SKM-1 (cell line): ENCODE data around the gene ZXDC.

Experiments
- DNase-seq: peaks from one replicate; lab custom pipeline; 2025; ENCODE audit not compliant: unreplicated experiment; lab: John Stamatoyannopoulos, UW

The ZXDC gene

GRCh38 chr3:126490619-126491018 lies 14.9 kb upstream of the ZXDC start:
- DNase-seq: no peak

DNA sequence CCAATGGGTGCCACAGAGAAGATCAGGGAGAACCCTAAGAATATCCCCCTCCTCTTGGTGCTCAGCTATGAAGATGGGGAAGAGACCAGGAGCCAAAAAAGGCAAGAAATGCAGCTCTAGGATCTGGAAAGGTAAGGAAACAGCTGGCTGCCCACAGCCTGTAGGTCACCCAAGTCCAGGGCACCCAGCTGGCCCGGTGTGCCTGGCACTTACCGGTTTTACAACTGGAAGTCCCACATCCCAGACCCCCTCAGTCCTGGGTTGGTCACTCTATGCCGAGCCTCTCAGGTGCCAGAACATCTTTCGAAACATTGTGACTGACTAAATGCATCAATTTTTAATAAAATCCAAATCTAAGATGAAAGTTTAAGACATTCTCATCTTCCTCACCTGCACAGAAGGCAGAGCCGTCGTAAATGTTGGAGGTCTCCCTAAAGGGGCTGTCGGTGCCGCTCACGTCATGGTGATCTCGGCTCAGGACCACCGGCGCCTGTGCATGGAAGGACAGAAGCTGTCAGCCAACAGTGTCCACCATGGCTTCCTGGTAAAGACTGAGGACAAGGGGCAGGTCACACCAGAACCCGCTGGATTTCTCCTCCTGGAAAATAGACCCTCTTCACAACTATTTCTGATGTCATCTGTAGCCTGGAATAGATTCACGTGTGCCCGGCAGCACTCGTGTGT lies 13.3 kb upstream of the ZXDC start:
- DNase-seq: no peak

DNA sequence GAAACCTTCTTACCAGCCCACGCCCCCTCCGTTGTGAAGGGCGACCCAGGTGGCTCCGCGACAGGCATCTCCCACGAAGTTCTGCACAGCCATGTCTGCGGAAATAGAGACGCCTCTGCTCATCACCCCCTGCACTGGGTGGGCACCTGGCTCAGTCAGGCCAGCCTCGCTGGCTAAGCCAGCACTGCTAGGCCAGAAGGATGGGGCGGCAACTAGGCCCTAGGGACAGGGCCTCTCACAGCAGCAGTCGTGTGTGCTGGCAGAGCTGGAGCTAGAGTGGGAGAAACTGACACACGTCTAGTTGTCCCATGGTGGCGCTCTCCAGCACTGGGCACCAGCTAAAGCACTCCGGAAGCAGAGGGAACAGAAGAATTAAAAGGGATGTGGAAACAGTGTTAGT lies 12.5 kb upstream of the ZXDC start:
- no peak for DNase-seq

- DNase-seq: peak; percentile 20
Observed at GRCh38 chr3:126487151-126487771, 11.6 kb upstream of the ZXDC start.

GRCh38 chr3:126486360-126486847 lies 10.7 kb upstream of the ZXDC start:
- no peak for DNase-seq

GRCh38 chr3:126485956-126486355 lies 10.3 kb upstream of the ZXDC start:
- DNase-seq: no peak

DNA sequence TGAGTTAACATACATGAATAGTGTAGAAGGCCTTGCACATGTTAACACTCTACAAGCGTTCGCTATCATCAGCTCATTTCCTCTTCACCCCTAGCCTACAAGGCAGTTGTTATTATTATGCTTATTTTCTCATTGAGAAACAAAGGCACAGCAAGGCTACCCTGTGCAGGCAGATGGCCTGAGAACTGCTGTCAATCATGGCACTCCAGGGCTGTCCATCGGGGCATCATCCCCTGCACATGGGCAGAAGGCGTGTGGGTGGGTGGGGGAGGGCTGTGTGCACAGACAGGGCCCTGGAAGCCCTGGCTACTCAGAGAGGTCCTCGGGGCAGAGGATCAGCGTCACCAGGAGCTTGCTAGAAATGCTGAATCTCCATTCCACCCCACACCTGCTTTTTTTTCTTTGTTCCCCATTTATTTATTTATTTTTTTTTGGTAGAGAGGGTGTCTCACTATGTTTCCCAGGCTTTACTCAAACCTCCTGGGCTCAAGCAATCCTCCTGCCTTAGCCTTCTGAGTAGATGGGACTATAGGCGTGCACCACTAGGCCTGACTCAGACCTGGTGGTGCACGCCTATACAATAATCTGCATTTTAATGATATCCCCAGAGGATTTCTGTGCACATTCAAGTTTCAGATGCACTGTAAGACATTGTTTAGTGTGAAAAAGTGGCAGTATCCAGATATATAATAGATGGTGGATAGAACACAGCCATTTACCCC lies 9.6 kb upstream of the ZXDC start:
- DNase-seq: no peak

GRCh38 chr3:126484662-126485061 lies 9.0 kb upstream of the ZXDC start:
- no peak for DNase-seq

DNA sequence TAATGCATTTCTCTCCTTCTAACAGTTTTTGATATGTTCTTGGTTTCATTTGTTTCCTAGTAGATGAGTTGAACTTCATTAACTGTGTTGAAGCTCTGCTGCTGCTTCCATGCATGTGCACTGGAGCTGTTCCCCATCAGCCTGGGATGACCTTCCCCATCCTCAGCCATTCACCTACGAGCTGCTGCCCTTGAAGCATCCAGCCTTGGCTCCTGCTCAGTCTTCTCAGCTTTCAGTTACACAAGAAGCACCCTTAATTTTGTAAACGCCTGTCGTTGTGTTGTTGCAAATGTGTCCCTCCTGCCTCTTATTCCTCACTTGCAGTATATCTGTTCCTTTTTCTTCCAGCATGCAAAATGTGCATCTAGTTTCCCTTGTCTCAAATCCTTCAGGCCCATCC lies 8.5 kb upstream of the ZXDC start:
- no peak for DNase-seq

- no peak for DNase-seq
Observed at GRCh38 chr3:126483321-126483761, 7.7 kb upstream of the ZXDC start.

DNA sequence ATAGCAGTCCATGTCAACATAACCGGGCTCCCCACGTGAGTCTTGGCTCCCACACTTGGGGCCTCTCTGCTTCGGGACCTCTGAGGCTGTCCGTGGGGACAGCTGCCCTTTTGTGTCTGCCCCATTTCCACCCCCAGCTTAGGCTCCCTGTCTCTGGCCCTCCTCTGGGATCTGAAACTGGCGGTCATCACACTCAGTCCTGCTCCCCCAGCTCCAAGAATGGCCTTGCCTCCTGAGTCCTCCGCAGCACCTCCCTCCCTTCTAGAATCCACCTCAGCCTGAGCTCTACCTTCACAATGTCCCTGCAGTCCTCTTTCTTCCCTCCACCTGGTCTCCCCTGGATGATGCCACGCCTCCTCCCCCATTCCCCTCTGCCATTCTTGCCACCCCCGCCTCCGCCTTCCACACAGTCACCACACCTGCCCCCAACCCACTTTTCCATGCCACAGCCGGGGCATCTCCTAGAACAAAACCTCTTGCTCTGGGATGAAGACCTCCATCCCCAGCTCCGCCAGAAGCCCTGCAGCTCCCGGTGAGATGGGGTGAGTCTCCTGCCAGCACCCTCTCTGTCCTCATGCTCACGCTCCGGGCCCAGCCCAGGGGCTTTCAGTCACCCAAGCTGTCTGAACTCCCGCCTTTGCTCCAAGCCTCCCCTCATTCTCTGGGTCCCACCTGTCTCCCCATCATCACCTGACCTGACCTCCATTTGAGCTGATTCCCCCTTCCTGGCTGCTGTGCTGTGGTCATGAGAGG lies 7.0 kb upstream of the ZXDC start:
- no peak for DNase-seq

GRCh38 chr3:126481808-126482502 lies 6.3 kb upstream of the ZXDC start:
- no peak for DNase-seq

DNA sequence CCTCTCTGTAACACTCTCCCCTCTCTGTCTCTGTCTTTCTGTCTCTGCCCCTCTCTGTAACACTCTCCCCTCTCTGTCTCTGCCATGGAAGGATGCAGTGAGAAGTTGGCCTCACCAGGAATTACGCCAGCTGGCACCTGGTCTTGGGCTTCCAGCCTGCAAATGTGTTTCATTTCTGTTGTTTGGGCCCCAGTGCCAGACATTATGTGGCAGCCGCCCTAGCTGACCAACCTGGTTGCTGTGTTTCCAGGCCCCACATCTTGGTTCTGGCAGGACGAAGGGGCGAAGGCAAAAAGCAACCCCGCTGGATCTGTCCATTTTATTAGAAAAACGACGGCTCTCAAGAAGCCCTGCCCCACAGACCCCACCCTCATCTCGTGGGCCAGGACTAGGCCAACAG lies 5.2 kb upstream of the ZXDC start:
- no peak for DNase-seq

GRCh38 chr3:126480206-126480605 lies 4.5 kb upstream of the ZXDC start:
- no peak for DNase-seq

DNA sequence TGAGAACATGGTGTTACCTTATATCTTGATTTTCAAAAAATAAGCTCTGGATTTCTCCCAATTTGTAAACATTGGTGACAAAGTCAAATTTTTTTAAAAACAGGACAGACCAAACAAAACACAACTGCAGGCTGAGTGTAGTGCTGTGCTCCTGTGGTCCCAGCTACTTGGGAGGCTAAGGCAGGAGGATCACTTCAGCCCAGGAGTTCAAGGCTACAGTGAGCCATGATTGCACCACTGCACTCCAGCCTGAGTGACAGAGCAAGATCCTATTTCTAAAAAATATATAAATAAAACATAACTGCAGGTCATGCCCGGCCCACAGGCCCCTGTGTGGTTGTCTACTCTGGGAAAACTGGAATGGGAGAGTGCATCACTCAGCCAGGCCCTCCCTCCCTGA lies 4.0 kb upstream of the ZXDC start:
- no peak for DNase-seq

DNA sequence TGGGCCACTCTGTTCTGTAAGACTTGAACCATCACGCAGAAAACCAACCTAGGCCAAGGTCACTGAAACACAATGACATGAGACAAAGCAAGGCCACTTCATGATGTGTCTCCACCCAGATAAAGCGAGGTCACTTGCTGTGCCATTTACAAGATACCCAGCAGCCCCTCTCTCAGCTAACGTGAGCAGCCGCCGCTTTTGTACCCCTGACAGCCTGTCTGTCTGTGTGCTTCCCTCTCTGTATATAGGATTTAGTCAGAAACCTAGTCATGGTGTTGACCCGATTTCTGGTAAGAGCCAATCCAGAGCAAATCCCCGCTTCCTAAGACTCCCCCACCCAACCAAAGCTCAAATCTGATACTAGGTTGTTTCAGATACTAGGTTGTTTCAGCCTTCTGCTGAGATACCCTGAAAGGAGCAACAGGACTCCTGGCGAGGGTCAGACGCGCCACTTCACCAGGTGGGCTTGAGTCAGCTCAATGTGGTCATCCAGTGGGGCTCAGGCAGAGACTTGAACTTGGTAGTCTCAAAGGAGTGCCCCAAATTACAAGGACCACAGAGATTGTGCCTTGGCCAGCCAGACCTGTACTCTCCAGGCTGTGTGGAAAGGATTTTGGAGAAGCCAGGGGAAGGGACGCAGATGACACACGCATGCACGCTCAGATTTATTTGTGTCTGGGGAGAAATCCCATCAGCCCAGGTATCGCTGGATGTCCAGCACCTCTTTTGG lies 3.1 kb upstream of the ZXDC start:
- no peak for DNase-seq

GRCh38 chr3:126477061-126477380 lies 1.3 kb upstream of the ZXDC start:
- no peak for DNase-seq

GRCh38 chr3:126476166-126477060 lies 722 bp upstream of the ZXDC start:
- DNase-seq: peak; percentile 48
